WTC11 (cell line): ENCODE results near the gene CEP131. TPM values are rescaled to one million over a fixed set of nuclear protein-coding genes. Genes with fewer than 3 reads are reported as not detected.

Experiments used
- ATAC-seq: fragments of 200-7000 bp; cut with Tn5 transposase; 2 replicates; pipeline ENCODE4 v1.10.0; 2021; ENCODE audit warnings: mild to moderate bottlenecking, moderate library complexity
- CTCF ChIA-PET: fragments of 300-600 bp; sonication (Branson Sonifier 250); formaldehyde crosslinking; loops from one replicate; lab custom pipeline; 2021; ENCODE audit warnings: antibody characterized with exemption; lab: Charles Lee
- POLR2A ChIA-PET: fragments of 350-600 bp; sonication (Branson Sonifier 250); formaldehyde crosslinking; loops from one replicate; lab custom pipeline; 2021; ENCODE audit warnings: antibody characterized with exemption; lab: Charles Lee
- DNase-seq: peaks from one replicate; pipeline ENCODE4 v3.0.0; 2021; ENCODE audit warnings: low spot score
- H3K27ac Mint-ChIP-seq: 2 replicates; pipeline ENCODE4 v1.8.0; 2021; ENCODE audit warnings: mixed read lengths
- H3K27me3 Mint-ChIP-seq: 2 replicates; pipeline ENCODE4 v1.8.0; 2021; ENCODE audit warnings: low read depth, mild to moderate bottlenecking, moderate library complexity, mixed read lengths
- H3K36me3 Mint-ChIP-seq: 2 replicates; pipeline ENCODE4 v1.8.0; 2021; ENCODE audit warnings: mixed read lengths
- H3K4me1 Mint-ChIP-seq: 2 replicates; pipeline ENCODE4 v1.8.0; 2022; ENCODE audit warnings: mixed read lengths
- H3K4me3 Mint-ChIP-seq: 2 replicates; pipeline ENCODE4 v1.8.0; 2021; ENCODE audit warnings: mild to moderate bottlenecking, moderate library complexity, mixed read lengths
- H3K9me3 Mint-ChIP-seq: 2 replicates; pipeline ENCODE4 v1.8.0; 2021; ENCODE audit warnings: mixed read lengths
- ATF1 ChIP-seq: sonication (generic); formaldehyde crosslinking; IDR thresholded peaks from 2 replicates; pipeline ENCODE4 v1.8.1; 2023; ENCODE audit warnings: mild to moderate bottlenecking, moderate library complexity, missing genetic modification reagents
- GTF2I ChIP-seq: fragments of 250-450 bp; sonication (Bioruptor Pico); conservative IDR thresholded peaks from 2 replicates; pipeline ENCODE4 v1.4.0; 2021; ENCODE audit warnings: mild to moderate bottlenecking
- NR1H2 ChIP-seq: sonication (generic); formaldehyde crosslinking; IDR thresholded peaks from 2 replicates; pipeline ENCODE4 v1.9.0; 2021; ENCODE audit warnings: mild to moderate bottlenecking, moderate library complexity, missing genetic modification reagents
- PRRX2 ChIP-seq: fragments of 250-450 bp; sonication (Bioruptor Pico); IDR thresholded peaks from 2 replicates; pipeline ENCODE4 v1.8.0; 2021; ENCODE audit warnings: mild to moderate bottlenecking
- RORB ChIP-seq: fragments of 250-450 bp; sonication (Bioruptor Pico); IDR thresholded peaks from 2 replicates; pipeline ENCODE4 v1.9.0; 2021; ENCODE audit warnings: mild to moderate bottlenecking
- TP53 ChIP-seq: sonication (generic); formaldehyde crosslinking; IDR thresholded peaks from 2 replicates; pipeline ENCODE4 v1.8.1; 2023; ENCODE audit warnings: mild to moderate bottlenecking, missing genetic modification reagents
- USF1 ChIP-seq: sonication (generic); formaldehyde crosslinking; IDR thresholded peaks from 2 replicates; pipeline ENCODE4 v1.8.0; 2022; ENCODE audit warnings: mild to moderate bottlenecking, missing genetic modification reagents
- ZNF219 ChIP-seq: sonication (generic); formaldehyde crosslinking; IDR thresholded peaks from 2 replicates; pipeline ENCODE4 v1.8.0; 2023; ENCODE audit warnings: missing genetic modification reagents, mild to moderate bottlenecking, borderline replicate concordance
- ZNF317 ChIP-seq: sonication (generic); formaldehyde crosslinking; IDR thresholded peaks from 2 replicates; pipeline ENCODE4 v1.8.1; 2023; ENCODE audit warnings: low read depth, mild to moderate bottlenecking, moderate library complexity, missing genetic modification reagents, borderline replicate concordance
- ZNF532 ChIP-seq: fragments of 250-450 bp; sonication (Bioruptor Pico); IDR thresholded peaks from 2 replicates; pipeline ENCODE4 v1.9.0; 2021; ENCODE audit warnings: mild to moderate bottlenecking, borderline replicate concordance
- total RNA-seq: library from RNA; stranded (reverse); gene quantifications from 3 replicates; pipeline ENCODE4 v1.2.3, GENCODE V29; 2021
- TF ChIP-seq, protein P1 (sequence below): sonication (generic); formaldehyde crosslinking; IDR thresholded peaks from 2 replicates; pipeline ENCODE4 v1.8.0; 2023; ENCODE audit warnings: mild to moderate bottlenecking, missing genetic modification reagents
- TF ChIP-seq, protein P2 (sequence below): sonication (generic); formaldehyde crosslinking; IDR thresholded peaks from 2 replicates; pipeline ENCODE4 v1.8.1; 2023; ENCODE audit warnings: mild to moderate bottlenecking, missing genetic modification reagents
- TF ChIP-seq, protein P3 (sequence below): sonication (generic); formaldehyde crosslinking; IDR thresholded peaks from 2 replicates; pipeline ENCODE4 v1.8.1; 2023; ENCODE audit warnings: mild to moderate bottlenecking, missing genetic modification reagents, moderate library complexity

Gene CEP131
- total RNA-seq, 1 experiment from 2014 or later, result 35.2 TPM

DNA sequence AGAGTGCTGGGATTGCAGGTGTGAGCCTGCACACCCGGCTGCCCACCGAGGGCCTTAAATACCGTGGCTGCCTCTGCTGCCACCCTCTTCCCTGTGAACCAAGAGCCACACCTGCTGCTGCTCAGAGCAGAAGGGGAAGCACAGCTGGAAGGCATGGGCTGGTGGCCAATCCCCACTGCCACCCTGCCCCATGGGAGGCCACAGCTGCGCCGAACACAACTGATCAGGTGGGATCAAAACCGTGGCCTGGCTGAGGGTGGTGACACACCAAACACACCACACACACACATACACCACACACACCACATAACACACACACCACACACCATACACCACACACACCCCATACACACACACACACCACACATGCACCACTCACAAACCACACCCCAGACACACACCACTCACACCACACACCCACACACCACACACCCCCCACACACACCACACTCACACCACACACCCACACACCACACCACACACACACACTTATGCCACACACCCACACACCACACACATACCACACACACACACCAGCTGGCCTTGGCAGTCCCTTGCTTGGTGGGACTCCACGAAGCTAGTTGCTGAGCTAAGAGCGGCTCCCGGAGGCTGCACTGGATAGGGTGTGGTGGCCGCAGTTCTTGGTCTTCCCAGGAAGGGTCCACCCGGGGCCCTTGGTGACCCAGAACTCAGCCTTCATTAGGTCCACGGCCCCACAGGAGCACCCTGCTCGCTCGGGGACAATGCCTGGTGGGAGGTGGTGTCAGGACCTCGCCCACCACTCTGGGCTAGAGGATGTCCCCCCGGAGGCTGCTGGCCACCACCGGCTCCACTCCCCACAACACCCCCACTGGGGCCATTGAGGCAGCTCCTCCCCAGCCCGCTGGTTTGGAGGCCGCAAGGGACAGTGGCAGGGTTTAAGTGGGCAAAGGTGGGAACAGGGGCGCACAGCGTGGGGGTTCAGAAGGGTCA, 14.9 kb downstream of the CEP131 start:
- H3K27ac Mint-ChIP-seq, result no peak overlapping the region; the same call in 1 of the 2 replicates
- ChIA-PET CTCF (interaction anchor here (1.0 kb wide), 1 partner anchor 65 kb away, joined by 3 read pairs; no protein-coding TSS in a partner anchor), POLR2A (no interaction called here)
- H3K36me3 Mint-ChIP-seq, result no peaks in the 10 kb centered on the region; the same call in 1 of the 2 replicates
- DNase-seq, result no peak
- no peaks in the 10 kb centered on the region for H3K4me1 Mint-ChIP-seq
- no peaks in the 10 kb centered on the region for H3K27me3 Mint-ChIP-seq
- H3K4me3 Mint-ChIP-seq, result no peak overlapping the region
- H3K9me3 Mint-ChIP-seq, result no peaks in the 10 kb centered on the region
- no peak for ATAC-seq
- TF ChIP-seq, protein P1, sequence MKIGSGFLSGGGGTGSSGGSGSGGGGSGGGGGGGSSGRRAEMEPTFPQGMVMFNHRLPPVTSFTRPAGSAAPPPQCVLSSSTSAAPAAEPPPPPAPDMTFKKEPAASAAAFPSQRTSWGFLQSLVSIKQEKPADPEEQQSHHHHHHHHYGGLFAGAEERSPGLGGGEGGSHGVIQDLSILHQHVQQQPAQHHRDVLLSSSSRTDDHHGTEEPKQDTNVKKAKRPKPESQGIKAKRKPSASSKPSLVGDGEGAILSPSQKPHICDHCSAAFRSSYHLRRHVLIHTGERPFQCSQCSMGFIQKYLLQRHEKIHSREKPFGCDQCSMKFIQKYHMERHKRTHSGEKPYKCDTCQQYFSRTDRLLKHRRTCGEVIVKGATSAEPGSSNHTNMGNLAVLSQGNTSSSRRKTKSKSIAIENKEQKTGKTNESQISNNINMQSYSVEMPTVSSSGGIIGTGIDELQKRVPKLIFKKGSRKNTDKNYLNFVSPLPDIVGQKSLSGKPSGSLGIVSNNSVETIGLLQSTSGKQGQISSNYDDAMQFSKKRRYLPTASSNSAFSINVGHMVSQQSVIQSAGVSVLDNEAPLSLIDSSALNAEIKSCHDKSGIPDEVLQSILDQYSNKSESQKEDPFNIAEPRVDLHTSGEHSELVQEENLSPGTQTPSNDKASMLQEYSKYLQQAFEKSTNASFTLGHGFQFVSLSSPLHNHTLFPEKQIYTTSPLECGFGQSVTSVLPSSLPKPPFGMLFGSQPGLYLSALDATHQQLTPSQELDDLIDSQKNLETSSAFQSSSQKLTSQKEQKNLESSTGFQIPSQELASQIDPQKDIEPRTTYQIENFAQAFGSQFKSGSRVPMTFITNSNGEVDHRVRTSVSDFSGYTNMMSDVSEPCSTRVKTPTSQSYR (CRISPR knock-in tag), result no peak
- TF ChIP-seq ATF1 (CRISPR knock-in tag), result no peak
- no peak for TF ChIP-seq ZNF532 (CRISPR knock-in tag)
- TF ChIP-seq ZNF317 (CRISPR knock-in tag), result no peak
- TF ChIP-seq TP53 (CRISPR knock-in tag), result no peak
- no peak for TF ChIP-seq ZNF219 (CRISPR knock-in tag)
- TF ChIP-seq PRRX2 (CRISPR knock-in tag), result no peak
- no peak for TF ChIP-seq USF1 (CRISPR knock-in tag)
- TF ChIP-seq NR1H2 (CRISPR knock-in tag), result no peak
- TF ChIP-seq, protein P2, sequence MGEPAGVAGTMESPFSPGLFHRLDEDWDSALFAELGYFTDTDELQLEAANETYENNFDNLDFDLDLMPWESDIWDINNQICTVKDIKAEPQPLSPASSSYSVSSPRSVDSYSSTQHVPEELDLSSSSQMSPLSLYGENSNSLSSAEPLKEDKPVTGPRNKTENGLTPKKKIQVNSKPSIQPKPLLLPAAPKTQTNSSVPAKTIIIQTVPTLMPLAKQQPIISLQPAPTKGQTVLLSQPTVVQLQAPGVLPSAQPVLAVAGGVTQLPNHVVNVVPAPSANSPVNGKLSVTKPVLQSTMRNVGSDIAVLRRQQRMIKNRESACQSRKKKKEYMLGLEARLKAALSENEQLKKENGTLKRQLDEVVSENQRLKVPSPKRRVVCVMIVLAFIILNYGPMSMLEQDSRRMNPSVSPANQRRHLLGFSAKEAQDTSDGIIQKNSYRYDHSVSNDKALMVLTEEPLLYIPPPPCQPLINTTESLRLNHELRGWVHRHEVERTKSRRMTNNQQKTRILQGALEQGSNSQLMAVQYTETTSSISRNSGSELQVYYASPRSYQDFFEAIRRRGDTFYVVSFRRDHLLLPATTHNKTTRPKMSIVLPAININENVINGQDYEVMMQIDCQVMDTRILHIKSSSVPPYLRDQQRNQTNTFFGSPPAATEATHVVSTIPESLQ (CRISPR knock-in tag), result no peak
- TF ChIP-seq RORB (CRISPR knock-in tag), result no peak
- TF ChIP-seq, protein P3, sequence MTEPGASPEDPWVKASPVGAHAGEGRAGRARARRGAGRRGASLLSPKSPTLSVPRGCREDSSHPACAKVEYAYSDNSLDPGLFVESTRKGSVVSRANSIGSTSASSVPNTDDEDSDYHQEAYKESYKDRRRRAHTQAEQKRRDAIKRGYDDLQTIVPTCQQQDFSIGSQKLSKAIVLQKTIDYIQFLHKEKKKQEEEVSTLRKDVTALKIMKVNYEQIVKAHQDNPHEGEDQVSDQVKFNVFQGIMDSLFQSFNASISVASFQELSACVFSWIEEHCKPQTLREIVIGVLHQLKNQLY (CRISPR knock-in tag), result no peak
- TF ChIP-seq GTF2I (CRISPR knock-in tag), result no peak
